ENCODE results near the gene EPHB2.

Gene EPHB2

GRCh38 chr1:22963044-22963677 is 252.5 kb downstream of the EPHB2 start:
- no peak for DNase-seq

- DNase-seq: no peak
Observed at GRCh38 chr1:22966309-22966708, 255.7 kb downstream of the EPHB2 start.

- no peak for DNase-seq
Observed at GRCh38 chr1:22967833-22968232, 257.2 kb downstream of the EPHB2 start.

- no peak for DNase-seq
Observed at GRCh38 chr1:22969304-22969709, 258.7 kb downstream of the EPHB2 start.

- DNase-seq: no peak
Observed at GRCh38 chr1:22970096-22970495, 259.5 kb downstream of the EPHB2 start.
